ENCODE measurements around the gene ANKRD33B.

Gene ANKRD33B

DNA sequence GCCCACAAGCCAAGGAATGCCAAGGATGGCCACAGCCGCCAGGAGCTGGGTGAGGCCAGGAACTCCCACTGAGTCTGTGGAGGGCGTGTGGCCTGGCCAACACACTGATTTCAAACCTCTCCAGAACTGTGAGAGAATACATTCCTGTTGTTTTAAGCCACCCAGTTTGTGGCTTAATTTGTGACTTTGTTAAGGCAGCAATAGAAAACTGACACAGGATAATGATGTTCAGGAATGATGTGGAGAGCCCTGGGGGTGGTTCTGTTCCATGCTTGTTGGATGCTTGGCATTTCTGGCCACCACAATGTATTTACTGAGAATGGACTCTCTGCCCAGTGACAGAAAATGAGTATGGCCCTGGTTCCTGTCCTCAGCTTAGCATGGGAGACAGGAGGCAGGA lies 114.4 kb downstream of the ANKRD33B start:
- DNase-seq (ENCODE audit: low read depth): no peak
- no peak overlapping the region for H3K4me3 ChIP-seq (ENCODE audit: low read length)
- TF ChIP-seq, protein P1, sequence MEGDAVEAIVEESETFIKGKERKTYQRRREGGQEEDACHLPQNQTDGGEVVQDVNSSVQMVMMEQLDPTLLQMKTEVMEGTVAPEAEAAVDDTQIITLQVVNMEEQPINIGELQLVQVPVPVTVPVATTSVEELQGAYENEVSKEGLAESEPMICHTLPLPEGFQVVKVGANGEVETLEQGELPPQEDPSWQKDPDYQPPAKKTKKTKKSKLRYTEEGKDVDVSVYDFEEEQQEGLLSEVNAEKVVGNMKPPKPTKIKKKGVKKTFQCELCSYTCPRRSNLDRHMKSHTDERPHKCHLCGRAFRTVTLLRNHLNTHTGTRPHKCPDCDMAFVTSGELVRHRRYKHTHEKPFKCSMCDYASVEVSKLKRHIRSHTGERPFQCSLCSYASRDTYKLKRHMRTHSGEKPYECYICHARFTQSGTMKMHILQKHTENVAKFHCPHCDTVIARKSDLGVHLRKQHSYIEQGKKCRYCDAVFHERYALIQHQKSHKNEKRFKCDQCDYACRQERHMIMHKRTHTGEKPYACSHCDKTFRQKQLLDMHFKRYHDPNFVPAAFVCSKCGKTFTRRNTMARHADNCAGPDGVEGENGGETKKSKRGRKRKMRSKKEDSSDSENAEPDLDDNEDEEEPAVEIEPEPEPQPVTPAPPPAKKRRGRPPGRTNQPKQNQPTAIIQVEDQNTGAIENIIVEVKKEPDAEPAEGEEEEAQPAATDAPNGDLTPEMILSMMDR (conservative IDR thresholded peaks at IDR 0.05; ENCODE audit: low read depth, low read length): no peak

- TF ChIP-seq, protein P1 (conservative IDR thresholded peaks at IDR 0.05; ENCODE audit: low read depth, low read length): no peak
- no peak for DNase-seq (ENCODE audit: low read depth)
- H3K4me3 ChIP-seq (ENCODE audit: low read length): no peak overlapping the region
Measured at GRCh38 chr5:10679336-10679988, 115.6 kb downstream of the ANKRD33B start.

- H3K4me3 ChIP-seq (ENCODE audit: low read length): no peak overlapping the region
- no peak for DNase-seq (ENCODE audit: low read depth)
- TF ChIP-seq, protein P1 (conservative IDR thresholded peaks at IDR 0.05; ENCODE audit: low read depth, low read length): no peak
Measured at GRCh38 chr5:10680876-10681481, 117.1 kb downstream of the ANKRD33B start.

DNA sequence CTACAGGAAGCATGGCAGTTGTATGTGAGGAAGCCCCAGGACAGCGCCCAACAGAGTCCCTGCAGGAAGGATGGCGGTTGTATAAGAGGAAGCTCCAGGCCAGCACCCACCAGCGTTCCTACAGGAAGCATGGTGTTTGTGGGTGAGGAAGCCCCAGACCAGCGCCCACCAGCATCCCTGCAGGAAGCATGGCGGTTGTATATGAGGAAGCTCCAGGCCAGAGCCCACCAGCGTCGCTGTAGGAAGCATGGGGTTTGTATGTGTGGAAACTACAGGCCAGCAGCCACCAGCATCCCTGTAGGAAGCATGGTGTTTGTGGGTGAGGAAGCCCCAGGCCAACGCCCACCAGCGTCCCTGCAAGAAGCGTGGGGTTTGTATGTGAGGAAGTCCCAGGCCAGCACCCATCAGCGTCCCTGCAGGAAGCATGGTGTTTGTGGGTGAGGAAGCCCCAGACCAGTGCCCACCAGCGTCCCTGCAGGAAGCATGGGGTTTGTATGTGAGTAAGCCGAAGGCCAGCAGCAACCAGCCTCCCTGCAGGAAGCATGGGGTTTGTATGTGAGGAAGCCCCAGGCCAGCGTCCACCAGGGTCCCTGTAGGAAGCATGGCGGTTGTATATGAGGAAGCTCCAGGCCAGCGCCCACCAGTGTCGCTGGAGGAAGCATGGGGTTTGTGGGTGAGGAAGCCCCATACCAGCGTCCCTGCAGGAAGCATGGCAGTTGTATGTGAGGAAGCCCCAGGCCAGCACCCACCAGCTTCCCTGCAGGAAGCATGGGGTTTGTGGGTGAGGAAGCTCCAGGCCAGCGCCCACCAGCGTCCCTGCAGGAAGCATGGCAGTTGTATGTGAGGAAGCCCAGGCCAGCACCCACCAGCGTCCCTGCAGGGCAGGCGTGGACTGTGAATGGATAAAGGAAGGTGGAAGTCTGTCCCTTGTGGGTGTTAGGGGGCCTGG lies 118.1 kb downstream of the ANKRD33B start:
- DNase-seq (ENCODE audit: low read depth): no peak
- TF ChIP-seq, protein P1 (conservative IDR thresholded peaks at IDR 0.05; ENCODE audit: low read depth, low read length): no peak
- H3K4me3 ChIP-seq (ENCODE audit: low read length): no peak overlapping the region

DNA sequence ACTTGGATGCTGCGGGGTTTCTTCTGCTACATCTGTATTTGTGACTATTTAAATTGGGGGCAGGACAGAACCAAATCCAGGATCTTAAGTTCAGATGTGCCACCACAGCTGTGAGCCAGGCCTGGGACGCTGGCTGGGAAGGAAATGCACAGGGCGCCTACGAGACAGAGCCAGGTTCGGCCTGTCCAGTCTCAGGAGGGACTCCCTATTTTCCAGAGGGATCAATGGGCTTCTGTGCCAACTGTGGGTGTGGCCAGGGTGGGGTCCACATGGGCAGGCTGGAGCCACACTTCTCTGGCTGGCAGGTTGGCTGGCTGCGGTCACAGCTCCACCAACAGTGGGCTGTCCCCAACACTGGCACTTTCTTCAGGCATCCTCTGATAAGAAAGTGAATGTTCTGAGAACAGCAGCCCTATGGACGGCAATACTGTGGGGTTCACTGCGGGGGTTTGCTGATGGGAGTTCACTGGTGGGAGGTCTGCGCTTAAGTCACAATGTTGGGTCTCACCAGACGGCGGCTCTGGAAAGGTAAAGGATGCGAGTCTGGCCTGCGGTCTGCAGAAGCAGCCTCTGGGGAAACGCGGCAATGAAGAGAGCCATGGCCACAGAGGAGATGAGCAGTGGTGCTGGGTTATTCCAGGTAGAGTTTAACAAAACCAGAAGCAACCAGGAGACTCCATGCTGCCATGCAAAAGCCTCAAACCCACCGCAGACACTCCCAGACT lies 119.1 kb downstream of the ANKRD33B start:
- H3K4me3 ChIP-seq (ENCODE audit: low read length): no peak overlapping the region
- no peak for DNase-seq (ENCODE audit: low read depth)
- TF ChIP-seq, protein P1 (conservative IDR thresholded peaks at IDR 0.05; ENCODE audit: low read depth, low read length): no peak

DNA sequence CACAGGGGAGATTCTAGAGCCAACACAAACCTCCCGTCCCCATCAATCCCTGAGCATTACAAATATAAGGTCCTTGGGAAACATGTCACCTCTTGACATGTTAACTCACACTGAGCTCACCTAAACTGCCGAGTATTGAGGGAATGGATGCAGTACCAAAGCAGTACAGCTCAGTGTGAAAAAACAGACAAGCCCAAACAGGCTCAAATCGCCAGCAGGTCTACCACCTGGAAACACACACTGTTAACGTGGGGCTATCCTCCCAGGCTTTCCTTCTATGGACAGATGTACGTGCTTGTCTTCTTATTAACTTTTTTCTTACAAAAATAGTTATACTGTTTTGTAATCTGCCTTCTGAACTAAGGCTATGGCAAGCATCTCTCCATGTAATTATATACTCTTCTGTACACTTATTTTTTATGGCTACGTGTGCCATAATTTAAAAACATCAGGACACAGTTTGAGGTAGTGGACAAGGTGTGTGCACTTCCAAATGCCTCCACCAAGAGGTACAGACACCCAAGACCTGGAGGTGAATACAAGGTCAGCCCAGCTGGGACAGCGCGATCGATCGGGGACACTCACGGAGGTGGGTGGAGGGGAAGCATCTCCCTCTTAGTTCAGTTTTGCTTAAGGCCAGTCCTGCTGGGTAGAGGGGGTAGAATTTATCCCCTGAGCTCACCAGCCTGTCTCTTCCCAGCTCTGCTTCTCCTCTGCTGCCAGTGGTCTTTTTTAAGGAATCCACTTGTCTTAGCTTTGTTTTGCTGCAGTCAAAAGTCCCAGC lies 120.6 kb downstream of the ANKRD33B start:
- H3K4me3 ChIP-seq (ENCODE audit: low read length): no peak overlapping the region
- no peak for DNase-seq (ENCODE audit: low read depth)
- TF ChIP-seq, protein P1 (conservative IDR thresholded peaks at IDR 0.05; ENCODE audit: low read depth, low read length): no peak

All from retinal pigment epithelial cell (primary cell).